Naive thymus-derived CD4-positive, alpha-beta T cell (primary cell): Measurements from ENCODE around the gene CD84. TPM values are rescaled to one million over a fixed set of nuclear protein-coding genes. Genes with fewer than 3 reads are reported as not detected.
A peak's percentile ranks its signal among the peaks of the same experiment; 100 is the strongest.

Experiments
- ATAC-seq: fragments of 150-1000 bp; cut with Tn5 transposase; 2 replicates; pipeline ENCODE4 v1.10.0; 2021; ENCODE audit warnings: mild to moderate bottlenecking, moderate library complexity
- CTCF ChIA-PET: fragments of 350-600 bp; sonication (Branson Sonifier 250); formaldehyde crosslinking; loops from one replicate; lab custom pipeline; 2021; ENCODE audit warnings: antibody characterized with exemption; lab: Charles Lee
- POLR2A ChIA-PET: fragments of 350-600 bp; sonication (Branson Sonifier 250); formaldehyde crosslinking; loops from one replicate; lab custom pipeline; 2021; ENCODE audit warnings: antibody characterized with exemption, inconsistent platforms; lab: Charles Lee
- DNase-seq, 9 donors: peaks; one replicate each; pipeline versions ENCODE4 v3.0.0 to v3.0.0-alpha.2; 2020 to 2022; ENCODE audit warnings: mixed read lengths in 1 of 9
- H3K27ac ChIP-seq: one replicate; pipeline ENCODE4 v1.7.0; 2013; ENCODE audit warnings: mild to moderate bottlenecking, low read depth, low read length, moderate library complexity
- H3K27me3 ChIP-seq, 2 donors: one replicate each; pipeline ENCODE4 v1.7.0; 2013; ENCODE audit warnings: low read length in 2 of 2, mild to moderate bottlenecking in 2 of 2, moderate library complexity in 2 of 2; ENCODE audit not compliant: control insufficient read depth in 2 of 2, insufficient read depth in 2 of 2
- H3K36me3 ChIP-seq, 3 experiments: 1 replicate in 2 of 3; 2 replicates in 1 of 3; pipeline ENCODE4 v1.7.0; 2013; ENCODE audit warnings: low read length in 3 of 3, mild to moderate bottlenecking in 3 of 3, moderate library complexity in 1 of 3; ENCODE audit not compliant: insufficient read depth in 3 of 3, control insufficient read depth in 2 of 3
- H3K4me1 ChIP-seq, 2 donors: one replicate each; pipeline ENCODE4 v1.7.0; 2013; ENCODE audit warnings: low read length in 2 of 2, mild to moderate bottlenecking in 2 of 2, moderate library complexity in 1 of 2; ENCODE audit not compliant: control insufficient read depth in 2 of 2, insufficient read depth in 2 of 2
- H3K4me3 ChIP-seq: 2 replicates; pipeline ENCODE4 v1.7.0; 2013; ENCODE audit warnings: mild to moderate bottlenecking, low read length
- H3K9me3 ChIP-seq, 3 experiments: 1 replicate in 2 of 3; 2 replicates in 1 of 3; pipeline ENCODE4 v1.7.0; 2013; ENCODE audit warnings: low read length in 3 of 3; ENCODE audit not compliant: control insufficient read depth in 2 of 3
- H3K27ac Mint-ChIP-seq, 9 donors: one replicate each; pipeline ENCODE4 v1.8.0; 2020 to 2022; ENCODE audit warnings: mixed read lengths in 9 of 9, mild to moderate bottlenecking in 8 of 9, moderate library complexity in 5 of 9, inconsistent platforms in 2 of 9
- H3K27me3 Mint-ChIP-seq, 5 donors: one replicate each; pipeline ENCODE4 v1.8.0; 2021 to 2022; ENCODE audit warnings: mixed read lengths in 5 of 5, mild to moderate bottlenecking in 1 of 5
- H3K36me3 Mint-ChIP-seq, 5 donors: one replicate each; pipeline ENCODE4 v1.8.0; 2020 to 2022; ENCODE audit warnings: mixed read lengths in 5 of 5, mild to moderate bottlenecking in 3 of 5, inconsistent platforms in 1 of 5
- H3K4me1 Mint-ChIP-seq, 7 donors: one replicate each; pipeline ENCODE4 v1.8.0; 2020 to 2022; ENCODE audit warnings: mixed read lengths in 7 of 7, mild to moderate bottlenecking in 3 of 7, inconsistent platforms in 1 of 7
- H3K4me3 Mint-ChIP-seq, 10 donors: one replicate each; pipeline ENCODE4 v1.8.0; 2020 to 2022; ENCODE audit warnings: mild to moderate bottlenecking in 10 of 10, mixed read lengths in 10 of 10, moderate library complexity in 6 of 10, inconsistent platforms in 2 of 10
- H3K9me3 Mint-ChIP-seq, 11 donors: one replicate each; pipeline ENCODE4 v1.8.0; 2020 to 2022; ENCODE audit warnings: mixed read lengths in 11 of 11, mild to moderate bottlenecking in 4 of 11, inconsistent platforms in 1 of 11, moderate library complexity in 1 of 11
- intact Hi-C, 2 donors: fragments of 100-400 bp; cut with micrococcal nuclease; formaldehyde crosslinking; loops; one replicate each; pipeline ENCODE4 v1.15.1; 2023
- polyA plus RNA-seq, 2 donors: library from polyadenylated mRNA; unstranded; fragments of 300-500 nt; fragmentation: Illumina TruSeq; gene quantifications; one replicate each; pipeline ENCODE4 v1.2.3, GENCODE V29; 2021
- total RNA-seq, 6 experiments: library from RNA in 5 of 6; stranded (reverse) in 5 of 6; gene quantifications; 1 replicate in 5 of 6; 2 replicates in 1 of 6; pipeline ENCODE4 v1.2.3 and lab custom pipeline; 2021 to 2026

Gene CD84
- total and polyA plus RNA-seq, 7 experiments from 2014 or later: 7.4 to 40.7 (median 26.3) TPM

DNA sequence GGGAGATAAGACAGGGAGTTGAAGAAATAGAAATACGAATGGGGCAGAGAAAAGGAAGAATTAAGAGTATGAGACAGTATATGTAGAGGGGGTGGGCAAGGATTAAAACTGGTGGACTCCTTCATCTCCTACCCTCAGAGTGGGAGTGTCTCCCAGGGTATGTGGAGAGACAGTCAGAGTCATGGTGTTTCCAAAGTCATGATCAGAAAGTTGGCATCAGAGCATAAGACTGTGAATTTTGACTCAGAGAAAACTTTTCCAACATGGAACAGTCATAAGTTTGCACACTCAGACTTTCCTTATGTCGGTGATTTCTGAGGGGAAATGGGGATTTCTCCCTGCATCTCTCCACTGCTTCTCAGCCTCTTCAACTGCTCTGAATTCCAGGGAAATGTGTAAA lies 2.4 kb downstream of the CD84 start:
- ATAC-seq: no peak
- CTCF ChIA-PET: interaction anchor here (0.6 to 3.1 kb wide), 9 partner anchors 8 to 148 kb away, joined by 3 to 17 read pairs (median 5); no protein-coding TSS in a partner anchor
- DNase-seq: no peak

DNA sequence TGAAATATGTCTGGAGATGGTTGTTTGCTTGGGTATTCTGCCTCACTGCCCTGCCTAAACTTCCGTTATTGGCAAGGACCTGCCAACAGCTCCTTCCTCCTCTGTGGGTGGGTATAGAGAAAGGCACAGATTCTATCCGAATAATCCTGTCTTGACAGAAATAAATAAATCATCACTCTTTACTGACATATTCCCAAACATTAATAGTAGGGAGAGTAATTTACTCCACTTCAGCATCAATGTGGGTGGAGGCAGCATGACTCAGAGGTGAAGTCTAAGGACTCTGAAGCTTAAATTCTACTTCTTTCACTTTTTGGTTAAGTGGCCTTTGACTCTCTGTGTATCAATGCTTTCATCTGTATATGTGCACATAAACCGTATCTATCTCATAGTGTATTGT lies 2.9 kb downstream of the CD84 start:
- H3K27me3 Mint-ChIP-seq: no peaks in the 10 kb centered on the region
- ATAC-seq: peak; percentile 49
- H3K9me3 Mint-ChIP-seq: peaks cover 0 to 9% (median 0%) of the 10 kb centered on the region in 11 donors
- H3K4me3 Mint-ChIP-seq: peak overlapping the region; percentile 68 to 97 (median 90)
- Histone ChIP-seq H3K27me3 (no peaks in the 10 kb centered on the region), H3K27ac (peak overlapping the region; percentile 79), H3K4me1 (peaks cover 54 to 81% of the 10 kb centered on the region in 2 donors), H3K9me3 (no peaks in the 10 kb centered on the region), H3K4me3 (peak overlapping the region; percentile 66), H3K36me3 (no peaks in the 10 kb centered on the region)
- peaks cover 14 to 34% (median 15%) of the 10 kb centered on the region in 5 donors for H3K36me3 Mint-ChIP-seq
- no peak for DNase-seq
- CTCF ChIA-PET: interaction anchor here (0.6 to 3.1 kb wide), 4 partner anchors 11 to 41 kb away, joined by 3 to 17 read pairs (median 10); no protein-coding TSS in a partner anchor
- H3K27ac Mint-ChIP-seq: peak overlapping the region; percentile 87 to 97 (median 94)
- H3K4me1 Mint-ChIP-seq: peaks cover 69 to 100% (median 94%) of the 10 kb centered on the region in 7 donors
- POLR2A ChIA-PET: interaction anchor here (0.6 to 7.3 kb wide), 5 partner anchors 9 to 40 kb away, joined by 3 to 70 read pairs (median 20); no protein-coding TSS in a partner anchor
- intact Hi-C loops: loop anchor here (1.0 to 2.0 kb wide), 6 partner anchors 8 to 56 kb away; no protein-coding TSS in a partner anchor

More for the DNA sequence above, 2.4 kb downstream of the CD84 start:
- Mint-ChIP-seq H3K27me3 (no peaks in the 10 kb centered on the region), H3K4me1 (peaks cover 65 to 100% (median 94%) of the 10 kb centered on the region in 7 donors), H3K36me3 (peaks cover 11 to 30% (median 12%) of the 10 kb centered on the region in 5 donors), H3K9me3 (peaks cover 0 to 9% (median 0%) of the 10 kb centered on the region in 11 donors), H3K4me3 (peak overlapping the region; percentile 74 to 97 (median 90)), H3K27ac (peak overlapping the region; percentile 87 to 97 (median 94))
- no peaks in the 10 kb centered on the region for H3K9me3 ChIP-seq
- H3K4me3 ChIP-seq: peak overlapping the region; percentile 66
- POLR2A ChIA-PET: interaction anchor here (0.6 to 7.3 kb wide), 8 partner anchors 9 to 89 kb away, joined by 3 to 70 read pairs (median 6); no protein-coding TSS in a partner anchor
- H3K27me3 ChIP-seq: no peaks in the 10 kb centered on the region
- peaks cover 55 to 82% of the 10 kb centered on the region in 2 donors for H3K4me1 ChIP-seq
- intact Hi-C loops: loop anchor here (1.0 to 2.0 kb wide), 6 partner anchors 9 to 56 kb away; no protein-coding TSS in a partner anchor
- H3K27ac ChIP-seq: peak overlapping the region; percentile 79
- H3K36me3 ChIP-seq: no peaks in the 10 kb centered on the region

DNA sequence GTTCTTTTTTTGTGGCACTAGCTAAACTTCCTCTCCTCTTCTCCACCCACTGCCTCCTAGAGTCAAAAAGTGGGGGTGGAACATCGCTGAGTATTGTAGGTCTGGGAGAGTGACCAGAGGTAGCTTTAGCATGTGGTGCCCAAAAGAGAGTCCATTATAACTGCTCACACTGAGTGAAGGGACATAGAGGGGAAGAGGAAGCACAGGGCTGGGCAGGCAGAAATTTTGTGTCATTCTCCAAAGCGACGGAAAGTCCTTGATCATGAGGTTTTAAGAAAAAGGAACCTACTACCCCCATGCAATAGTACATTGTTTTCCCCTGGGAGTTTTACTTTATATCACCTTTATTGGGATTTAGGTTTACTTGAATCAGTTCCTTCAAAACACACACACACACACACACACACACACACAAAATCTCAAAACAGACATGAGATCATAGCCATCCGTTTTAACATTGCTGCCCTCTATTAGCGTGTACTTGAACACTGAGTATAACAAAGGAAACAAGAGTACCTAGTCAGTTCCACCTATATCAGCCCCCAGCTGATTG lies 4.1 kb downstream of the CD84 start:
- CTCF ChIA-PET: interaction anchor here (0.5 to 3.1 kb wide), 5 partner anchors 9 to 458 kb away, joined by 3 to 17 read pairs (median 3); no protein-coding TSS in a partner anchor
- Mint-ChIP-seq H3K4me1 (peaks cover 69 to 100% (median 94%) of the 10 kb centered on the region in 7 donors), H3K4me3 (peak overlapping the region; percentile 71 to 97 (median 86)), H3K36me3 (peaks cover 21 to 40% (median 21%) of the 10 kb centered on the region in 5 donors), H3K27ac (peak overlapping the region; percentile 52 to 97 (median 94)), H3K27me3 (no peaks in the 10 kb centered on the region), H3K9me3 (peaks cover 0 to 14% (median 0%) of the 10 kb centered on the region in 11 donors)
- ATAC-seq (peak; percentile 67), DNase-seq (peak in 1 of 9 donors; percentile 23)
- Histone ChIP-seq H3K36me3 (no peaks in the 10 kb centered on the region), H3K9me3 (no peaks in the 10 kb centered on the region), H3K4me3 (peak overlapping the region; percentile 66), H3K27ac (peak overlapping the region; percentile 79), H3K27me3 (no peaks in the 10 kb centered on the region), H3K4me1 (peaks cover 55 to 86% of the 10 kb centered on the region in 2 donors)
- POLR2A ChIA-PET: interaction anchor here (0.7 to 7.3 kb wide), 8 partner anchors 9 to 61 kb away, joined by 3 to 70 read pairs (median 4); no protein-coding TSS in a partner anchor
- intact Hi-C loops: no loop called here

DNA sequence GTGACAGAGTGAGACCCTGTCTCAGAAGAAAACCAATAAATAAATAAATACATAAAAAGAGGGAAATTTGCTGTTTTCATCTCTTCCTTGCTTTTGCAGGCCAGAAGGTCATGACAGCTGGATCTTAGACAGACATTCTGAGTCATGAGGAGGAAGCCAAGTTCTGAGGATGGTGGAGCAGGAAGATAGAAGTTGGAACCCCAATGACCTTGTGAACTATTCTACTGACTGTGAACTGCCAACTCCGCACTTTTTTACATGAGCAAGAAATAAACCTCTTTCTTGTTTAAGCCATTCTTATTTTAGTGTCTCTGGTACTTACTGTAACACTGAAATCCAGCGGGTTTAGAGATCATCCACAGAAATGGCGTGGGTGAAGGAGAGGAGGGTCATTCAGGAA lies 8.5 kb downstream of the CD84 start:
- H3K27ac Mint-ChIP-seq: peak overlapping the region; percentile 8 to 98 (median 89)

DNA sequence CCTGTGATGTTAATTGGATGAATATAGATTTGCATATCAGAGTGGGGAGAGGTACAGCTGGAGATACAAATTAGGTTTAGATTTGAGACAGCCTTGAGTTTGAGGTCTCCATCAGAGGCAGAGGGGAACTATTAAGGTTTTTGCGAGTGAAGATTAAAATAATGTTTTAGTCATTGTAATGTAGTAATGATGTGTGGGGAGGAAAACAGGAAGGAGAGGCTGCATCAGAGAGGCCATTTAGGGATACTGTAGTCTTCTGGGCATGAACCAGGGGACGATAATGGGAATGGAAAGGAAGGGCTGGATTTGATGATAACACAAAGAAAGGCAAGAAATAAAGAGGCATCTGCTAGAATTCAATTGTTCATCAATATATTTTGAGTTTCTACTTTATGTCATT lies 9.5 kb downstream of the CD84 start:
- no peaks in the 10 kb centered on the region for H3K27me3 Mint-ChIP-seq
- H3K27ac Mint-ChIP-seq: peak overlapping the region; percentile 44 to 98 (median 89)
- H3K4me1 ChIP-seq: peaks cover 92 to 98% of the 10 kb centered on the region in 2 donors
- DNase-seq (no peak), ATAC-seq (peak; percentile 29)
- ChIA-PET CTCF (interaction anchor here (0.7 to 1.4 kb wide), 2 partner anchors 14 to 139 kb away, joined by 3 read pairs; no protein-coding TSS in a partner anchor), POLR2A (interaction anchor here (0.7 to 1.7 kb wide), 6 partner anchors 9 to 141 kb away, joined by 3 to 9 read pairs (median 4); partner anchors contain the start of gene CD84)
- intact Hi-C loops: loop anchor here in 1 of 2 donors (5.0 kb wide), 1 partner anchor 227 kb away; the partner anchor contains the start of gene LY9
- peaks cover 0 to 14% (median 3%) of the 10 kb centered on the region in 11 donors for H3K9me3 Mint-ChIP-seq
- peaks cover 75 to 100% (median 91%) of the 10 kb centered on the region in 7 donors for H3K4me1 Mint-ChIP-seq
- peak overlapping the region; percentile 29 for H3K27ac ChIP-seq
- peaks cover 24 to 60% (median 35%) of the 10 kb centered on the region in 5 donors for H3K36me3 Mint-ChIP-seq
- H3K36me3 ChIP-seq: no peaks in the 10 kb centered on the region
- peak overlapping the region; percentile 0 to 79 (median 36) for H3K4me3 Mint-ChIP-seq
- peak overlapping the region; percentile 5 for H3K4me3 ChIP-seq
- H3K27me3 ChIP-seq: no peaks in the 10 kb centered on the region
- H3K9me3 ChIP-seq: no peaks in the 10 kb centered on the region

More for the DNA sequence above, 8.5 kb downstream of the CD84 start:
- ChIA-PET CTCF (interaction anchor here (1.4 kb wide), 1 partner anchor 15 kb away, joined by 3 read pairs; no protein-coding TSS in a partner anchor), POLR2A (interaction anchor here (1.3 to 1.7 kb wide), 4 partner anchors 8 to 142 kb away, joined by 4 to 9 read pairs (median 6); partner anchors contain the start of gene CD84)
- peaks cover 0 to 14% (median 3%) of the 10 kb centered on the region in 11 donors for H3K9me3 Mint-ChIP-seq
- ATAC-seq: no peak
- H3K27ac ChIP-seq: no peak overlapping the region
- H3K27me3 ChIP-seq: no peaks in the 10 kb centered on the region
- intact Hi-C loops: no loop called here
- peaks cover 93 to 96% of the 10 kb centered on the region in 2 donors for H3K4me1 ChIP-seq
- peaks cover 21 to 59% (median 27%) of the 10 kb centered on the region in 5 donors for H3K36me3 Mint-ChIP-seq
- H3K36me3 ChIP-seq: no peaks in the 10 kb centered on the region
- no peaks in the 10 kb centered on the region for H3K27me3 Mint-ChIP-seq
- peaks cover 76 to 100% (median 91%) of the 10 kb centered on the region in 7 donors for H3K4me1 Mint-ChIP-seq
- DNase-seq: no peak
- H3K4me3 Mint-ChIP-seq: peak overlapping the region in 4 of 10 donors; percentile 0 to 79 (median 60)
- H3K9me3 ChIP-seq: no peaks in the 10 kb centered on the region
- no peak overlapping the region for H3K4me3 ChIP-seq
